Neural cell (in vitro differentiated cells): ENCODE measurements around the gene PAX2.

Source experiments
- EZH2 ChIP-seq: fragments of 200-600, 300-800 bp; shearing (Covaris generic), sonication (generic); IDR thresholded peaks from 2 replicates; pipeline ENCODE4 v1.6.1; 2014; ENCODE audit warnings: antibody characterized with exemption, low read length, borderline replicate concordance, mild to moderate bottlenecking; ENCODE audit not compliant: insufficient read depth, poor library complexity, severe bottlenecking
- POLR2AphosphoS5 ChIP-seq: IDR thresholded peaks from 2 replicates; pipeline ENCODE4 v1.6.1; 2012
- SMC3 ChIP-seq: fragments of 450-650 bp; conservative IDR thresholded peaks from 2 replicates; pipeline ENCODE4 v1.6.1; 2014; ENCODE audit warnings: antibody characterized with exemption, mild to moderate bottlenecking, moderate library complexity; ENCODE audit not compliant: poor library complexity
- TAF1 ChIP-seq: IDR thresholded peaks from 2 replicates; pipeline ENCODE4 v1.6.1; 2012; ENCODE audit warnings: low read depth
- TF ChIP-seq, protein P1 (sequence below): fragments of 450-650 bp; IDR thresholded peaks from 2 replicates; pipeline ENCODE4 v1.5.1; 2014; ENCODE audit warnings: antibody characterized with exemption, mild to moderate bottlenecking, moderate library complexity; ENCODE audit not compliant: poor library complexity, severe bottlenecking
- TF ChIP-seq, protein P2 (sequence below): IDR thresholded peaks from 2 replicates; pipeline ENCODE4 v1.6.1; 2012; ENCODE audit warnings: borderline replicate concordance

DNA sequence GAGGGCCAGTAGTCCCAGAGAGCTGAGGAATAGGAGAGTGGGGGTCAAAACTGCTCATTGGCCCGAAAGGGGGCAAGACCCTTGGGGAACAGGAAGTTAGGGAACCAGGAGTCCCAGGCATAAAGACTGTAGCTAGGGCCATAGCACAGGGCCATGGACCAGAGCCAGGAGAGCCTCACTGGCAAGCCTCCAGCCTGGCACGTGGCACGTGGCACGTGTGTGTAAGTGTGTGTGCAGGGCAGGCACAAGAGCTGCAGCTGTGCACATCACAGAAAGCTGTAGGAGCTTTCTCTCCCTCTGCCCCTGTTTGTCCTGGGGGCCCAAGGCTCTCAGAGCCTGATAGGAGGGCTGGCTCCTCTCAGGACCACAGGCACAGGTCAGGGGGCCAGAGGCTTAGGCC, 119.6 kb downstream of the PAX2 start:
- TF ChIP-seq, protein P1, sequence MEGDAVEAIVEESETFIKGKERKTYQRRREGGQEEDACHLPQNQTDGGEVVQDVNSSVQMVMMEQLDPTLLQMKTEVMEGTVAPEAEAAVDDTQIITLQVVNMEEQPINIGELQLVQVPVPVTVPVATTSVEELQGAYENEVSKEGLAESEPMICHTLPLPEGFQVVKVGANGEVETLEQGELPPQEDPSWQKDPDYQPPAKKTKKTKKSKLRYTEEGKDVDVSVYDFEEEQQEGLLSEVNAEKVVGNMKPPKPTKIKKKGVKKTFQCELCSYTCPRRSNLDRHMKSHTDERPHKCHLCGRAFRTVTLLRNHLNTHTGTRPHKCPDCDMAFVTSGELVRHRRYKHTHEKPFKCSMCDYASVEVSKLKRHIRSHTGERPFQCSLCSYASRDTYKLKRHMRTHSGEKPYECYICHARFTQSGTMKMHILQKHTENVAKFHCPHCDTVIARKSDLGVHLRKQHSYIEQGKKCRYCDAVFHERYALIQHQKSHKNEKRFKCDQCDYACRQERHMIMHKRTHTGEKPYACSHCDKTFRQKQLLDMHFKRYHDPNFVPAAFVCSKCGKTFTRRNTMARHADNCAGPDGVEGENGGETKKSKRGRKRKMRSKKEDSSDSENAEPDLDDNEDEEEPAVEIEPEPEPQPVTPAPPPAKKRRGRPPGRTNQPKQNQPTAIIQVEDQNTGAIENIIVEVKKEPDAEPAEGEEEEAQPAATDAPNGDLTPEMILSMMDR, result no peak
- TF ChIP-seq TAF1 (no peak), POLR2AphosphoS5 (no peak), EZH2 (no peak), SMC3 (no peak)
- TF ChIP-seq, protein P2, sequence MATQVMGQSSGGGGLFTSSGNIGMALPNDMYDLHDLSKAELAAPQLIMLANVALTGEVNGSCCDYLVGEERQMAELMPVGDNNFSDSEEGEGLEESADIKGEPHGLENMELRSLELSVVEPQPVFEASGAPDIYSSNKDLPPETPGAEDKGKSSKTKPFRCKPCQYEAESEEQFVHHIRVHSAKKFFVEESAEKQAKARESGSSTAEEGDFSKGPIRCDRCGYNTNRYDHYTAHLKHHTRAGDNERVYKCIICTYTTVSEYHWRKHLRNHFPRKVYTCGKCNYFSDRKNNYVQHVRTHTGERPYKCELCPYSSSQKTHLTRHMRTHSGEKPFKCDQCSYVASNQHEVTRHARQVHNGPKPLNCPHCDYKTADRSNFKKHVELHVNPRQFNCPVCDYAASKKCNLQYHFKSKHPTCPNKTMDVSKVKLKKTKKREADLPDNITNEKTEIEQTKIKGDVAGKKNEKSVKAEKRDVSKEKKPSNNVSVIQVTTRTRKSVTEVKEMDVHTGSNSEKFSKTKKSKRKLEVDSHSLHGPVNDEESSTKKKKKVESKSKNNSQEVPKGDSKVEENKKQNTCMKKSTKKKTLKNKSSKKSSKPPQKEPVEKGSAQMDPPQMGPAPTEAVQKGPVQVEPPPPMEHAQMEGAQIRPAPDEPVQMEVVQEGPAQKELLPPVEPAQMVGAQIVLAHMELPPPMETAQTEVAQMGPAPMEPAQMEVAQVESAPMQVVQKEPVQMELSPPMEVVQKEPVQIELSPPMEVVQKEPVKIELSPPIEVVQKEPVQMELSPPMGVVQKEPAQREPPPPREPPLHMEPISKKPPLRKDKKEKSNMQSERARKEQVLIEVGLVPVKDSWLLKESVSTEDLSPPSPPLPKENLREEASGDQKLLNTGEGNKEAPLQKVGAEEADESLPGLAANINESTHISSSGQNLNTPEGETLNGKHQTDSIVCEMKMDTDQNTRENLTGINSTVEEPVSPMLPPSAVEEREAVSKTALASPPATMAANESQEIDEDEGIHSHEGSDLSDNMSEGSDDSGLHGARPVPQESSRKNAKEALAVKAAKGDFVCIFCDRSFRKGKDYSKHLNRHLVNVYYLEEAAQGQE, result no peak
